Adipose tissue (tissue), 3 donors: ENCODE results near the gene MRTO4. TPM values are rescaled to one million over a fixed set of nuclear protein-coding genes. Genes with fewer than 3 reads are reported as not detected.
"Not testable (repeated sequence)": the region's sequence is repeated elsewhere in the genome, so short reads cannot be mapped to it uniquely, and the experiment has no call there.

Experiments
- H3K27ac ChIP-seq: one replicate; pipeline ENCODE4 v1.5.1; 2013; ENCODE audit warnings: low read depth, low read length
- WGBS, 3 donors: extraction: QIAGEN DNeasy Blood & Tissue Kit; methylation state at CpG; one replicate each; pipeline ENCODE4 v1.1.7; 2013; 5-methylcytosine and 5-hydroxymethylcytosine counted together
- polyA plus RNA-seq, 3 donors: library from polyadenylated mRNA; stranded (reverse); fragments of 200-250 nt; gene quantifications; one replicate each; pipeline ENCODE4 v1.2.3, GENCODE V29; 2013
- donor health status: healthy with polysubstance abuse.
- donor health status: Bipolar disorder and iron deficiency.
- donor health status: healthy.

The MRTO4 gene
- polyA plus RNA-seq, 3 donors: 23.4 to 41.9 (median 27.6) TPM

DNA sequence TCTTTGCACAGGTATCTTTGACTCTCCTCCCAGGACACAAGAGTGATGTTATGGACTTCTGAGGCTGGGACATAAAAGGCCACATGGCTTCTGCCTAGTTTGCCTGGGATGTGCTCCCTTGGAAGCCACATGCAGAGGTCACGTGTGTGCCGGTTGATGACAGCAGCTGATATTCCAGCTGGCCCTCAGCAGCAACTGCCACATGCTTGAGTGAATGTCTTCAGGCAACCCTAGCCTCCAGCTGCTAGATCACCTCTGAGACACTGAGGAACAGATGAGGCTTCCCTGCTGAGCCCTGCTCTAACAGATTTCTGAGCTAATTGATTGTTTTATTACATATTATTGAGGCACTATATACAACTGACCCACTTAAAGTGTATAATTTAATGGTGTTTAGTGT, 48.6 kb downstream of the MRTO4 start:
- H3K27ac ChIP-seq: no peak overlapping the region
- WGBS, 3 donors: 95 to 100% (median 96%) methylated on average over 2 of the region's 2 CpGs

DNA sequence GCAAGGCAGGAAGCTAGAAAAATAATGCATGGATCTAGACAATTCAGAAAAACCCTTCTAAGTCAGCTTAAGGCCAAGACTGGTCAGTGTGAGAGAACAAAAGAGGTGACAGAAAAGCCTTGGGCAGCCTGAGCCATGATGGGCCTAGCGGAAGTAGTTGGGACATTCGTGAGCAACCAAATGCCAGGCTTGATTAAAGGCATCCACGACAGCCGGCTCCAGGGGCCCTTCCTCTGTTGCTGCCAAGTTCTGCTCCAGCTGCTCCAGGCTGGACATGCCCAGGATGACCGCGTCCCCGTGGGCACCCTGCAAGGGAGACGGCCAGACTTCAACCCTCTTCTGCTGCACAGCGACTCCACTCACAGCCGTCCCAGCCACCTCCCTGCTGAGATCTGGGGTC, 52.5 kb downstream of the MRTO4 start:
- not testable (repeated sequence) for H3K27ac ChIP-seq
- WGBS, 3 donors: 92 to 98% (median 94%) methylated on average over 6 to 10 of the region's 10 CpGs

DNA sequence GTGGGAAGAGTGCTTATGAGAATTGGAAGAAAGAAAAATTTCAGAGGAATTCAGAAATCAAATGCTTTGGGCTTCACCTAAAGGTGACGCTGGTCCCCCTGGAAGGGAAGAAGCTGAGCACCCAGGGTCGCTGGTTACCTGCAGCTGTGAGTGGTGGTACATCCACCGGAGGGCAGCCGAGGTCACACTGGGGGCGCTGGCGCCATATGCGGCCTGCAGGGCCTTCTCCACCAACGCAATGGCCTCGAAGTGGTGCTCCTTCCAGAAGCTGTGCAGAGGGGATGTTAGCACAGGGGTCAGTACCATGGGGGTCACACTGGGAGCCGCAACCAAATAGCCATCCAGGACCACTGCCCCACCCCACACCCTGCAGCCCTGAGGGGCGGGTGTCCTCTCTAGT, 54.3 kb downstream of the MRTO4 start:
- no peak overlapping the region for H3K27ac ChIP-seq
- WGBS, 3 donors: 88 to 95% (median 93%) methylated on average over 11 of the region's 11 CpGs

DNA sequence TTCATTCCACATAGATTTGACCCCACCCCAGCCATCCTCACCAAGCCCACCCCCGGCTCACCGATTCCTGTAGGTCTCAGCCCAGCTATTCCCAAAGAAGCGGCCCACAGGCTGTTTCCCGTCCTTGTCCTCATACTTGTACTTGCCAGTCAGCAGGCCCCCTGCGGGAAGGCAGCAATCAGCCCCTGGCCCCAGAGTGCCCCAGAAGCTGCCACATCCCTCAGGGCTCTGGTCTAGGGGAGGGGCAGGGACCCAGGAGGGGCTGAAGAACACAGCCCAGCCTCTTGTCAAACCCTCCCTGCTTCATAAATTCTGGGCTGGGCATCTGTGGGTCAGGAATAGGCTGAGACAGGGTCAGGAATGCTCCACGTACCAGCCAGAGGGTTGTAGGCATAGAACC, 55.3 kb downstream of the MRTO4 start:
- no peak overlapping the region for H3K27ac ChIP-seq
- WGBS, 3 donors: 89 to 97% (median 96%) methylated on average over 6 of the region's 6 CpGs

DNA sequence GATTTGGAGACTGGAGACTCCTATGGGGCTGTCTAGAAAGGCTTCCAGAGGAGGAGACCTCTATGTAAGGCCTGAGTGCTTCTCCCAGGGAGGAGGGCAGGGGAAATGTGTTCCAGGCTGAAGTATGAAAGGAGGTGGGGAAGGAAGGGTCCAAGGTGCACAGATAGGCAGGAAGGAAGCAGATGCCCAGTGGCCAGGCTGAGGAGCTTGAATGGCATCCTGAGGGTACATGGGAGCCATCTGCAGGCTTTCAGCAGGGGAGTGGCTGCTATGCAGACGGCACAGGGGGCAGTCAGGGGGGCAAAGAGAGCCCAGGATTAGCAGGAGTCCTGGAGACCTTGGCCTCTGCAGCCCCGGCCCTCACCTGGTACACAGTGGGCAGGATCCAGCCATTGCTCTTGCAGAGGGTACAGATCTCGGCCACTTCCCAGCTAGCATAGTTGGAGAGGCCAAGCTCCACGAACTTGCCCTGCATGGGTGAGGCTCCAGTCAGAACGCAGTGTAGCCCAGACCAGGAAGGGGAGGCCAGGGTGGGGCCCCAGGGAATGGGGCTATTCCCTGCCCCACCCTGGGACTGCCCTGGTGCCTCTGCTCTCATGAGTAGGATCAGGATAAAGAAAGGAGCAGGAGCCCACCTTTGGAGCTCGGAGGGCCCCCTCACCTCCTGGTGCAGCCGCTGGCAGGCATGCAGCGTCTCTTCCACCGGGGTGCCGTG, 56.3 kb downstream of the MRTO4 start:
- WGBS, 3 donors: 87 to 94% (median 91%) methylated on average over 10 of the region's 10 CpGs
- no peak overlapping the region for H3K27ac ChIP-seq

DNA sequence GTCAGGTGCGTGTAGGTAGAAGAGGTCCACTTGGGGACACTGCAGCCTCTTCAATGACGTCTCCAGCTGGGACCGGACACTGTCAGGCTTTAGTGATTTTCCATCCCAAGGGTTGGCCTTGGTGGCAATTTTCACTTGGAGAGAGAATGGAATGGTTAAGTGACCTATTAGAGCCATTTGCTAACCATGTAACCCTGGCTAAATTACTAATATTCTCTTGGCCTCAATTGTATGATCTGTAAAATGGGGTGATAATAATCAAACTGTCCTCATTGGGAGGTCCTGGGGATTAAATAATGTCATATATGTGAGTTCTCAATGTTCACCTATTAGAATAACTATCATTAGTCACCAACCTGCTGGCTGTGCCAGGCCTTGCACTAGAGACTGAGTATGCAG, 56.9 kb downstream of the MRTO4 start:
- no peak overlapping the region for H3K27ac ChIP-seq
- 92 to 98% (median 96%) methylated on average over 3 of the region's 3 CpGs for WGBS, 3 donors

DNA sequence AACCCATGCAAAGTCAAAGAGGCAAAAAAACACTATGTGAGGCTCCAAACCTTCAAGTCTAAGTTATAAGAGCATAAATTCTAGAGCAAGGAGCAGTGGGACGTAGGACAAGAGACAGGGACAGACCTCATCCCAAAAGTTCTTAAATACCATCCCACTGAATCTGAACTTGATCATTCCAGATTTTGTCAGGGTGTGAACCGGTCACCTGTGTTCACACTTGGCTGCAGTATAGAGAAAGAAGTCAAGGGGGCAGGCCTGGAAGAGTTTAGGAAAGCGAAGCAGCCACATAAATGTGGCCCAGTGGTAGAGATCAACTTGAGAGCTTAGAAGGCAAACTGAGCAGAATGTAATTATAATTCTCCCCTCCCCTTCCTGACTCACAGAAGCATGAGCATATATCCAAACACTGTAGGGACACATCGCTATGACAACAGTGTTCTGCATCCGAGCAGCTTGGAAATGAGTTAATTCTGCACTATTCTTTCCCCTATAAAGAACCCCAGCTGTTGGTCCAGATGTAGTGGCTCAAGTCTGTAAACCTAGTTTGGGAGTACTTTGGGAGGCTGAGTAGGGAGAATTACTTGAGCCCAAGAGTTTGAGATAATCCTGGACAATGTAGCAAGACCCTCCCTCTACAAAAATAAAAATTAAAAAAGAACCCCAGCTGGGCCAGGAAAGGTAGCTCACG, 57.7 kb downstream of the MRTO4 start:
- H3K27ac ChIP-seq: no peak overlapping the region
- 84 to 90% (median 85%) methylated on average over 6 of the region's 6 CpGs for WGBS, 3 donors

Other genes starting within 250 kb of the MRTO4 start
- gene UBR4, start 41.5 kb upstream of the MRTO4 start, polyA plus RNA-seq: 10 to 100 TPM; 37.3 to 80.4 (median 76.5) TPM
- 10 to 100 TPM in 2 of 3 donors, 1 to 10 TPM in 1; 8.1 to 20.5 (median 13.2) TPM for gene EMC1, start 281 bp upstream of the MRTO4 start, polyA plus RNA-seq
- 100 to 1,000 TPM in 1 of 3 donors, 10 to 100 TPM in 1, 1 to 10 TPM in 1; 1.0 to 296 (median 29.6) TPM for gene AKR7A3, start 37.0 kb downstream of the MRTO4 start, polyA plus RNA-seq
- 10 to 100 TPM; 38.4 to 54.5 (median 48.0) TPM for gene AKR7A2, start 60.3 kb downstream of the MRTO4 start, polyA plus RNA-seq
- gene SLC66A1, start 60.5 kb downstream of the MRTO4 start, polyA plus RNA-seq: 10 to 100 TPM in 2 of 3 donors, 1 to 10 TPM in 1; 6.7 to 12.7 (median 12.5) TPM
- gene CAPZB, start 233.7 kb downstream of the MRTO4 start, polyA plus RNA-seq: 100 to 1,000 TPM in 2 of 3 donors, 10 to 100 TPM in 1; 69.7 to 265 (median 214) TPM